Uterus (tissue), 4 donors: ENCODE data around the gene UGGT2. TPM values are rescaled to one million over a fixed set of nuclear protein-coding genes. Genes with fewer than 3 reads are reported as not detected.

Experiments
- DNase-seq, 2 donors: peaks; one replicate each; pipeline ENCODE4 v3.0.0-alpha.2; 2019 to 2020
- H3K27ac ChIP-seq, 2 donors: fragments of 200-600 bp; sonication (generic); 1 replicate in 1 of 2; 2 replicates in 1 of 2; pipeline ENCODE4 v1.5.1; 2016 to 2018
- H3K27me3 ChIP-seq, 2 donors: fragments of 200-600 bp; sonication (generic); one replicate each; pipeline ENCODE4 v1.5.1; 2018 to 2019; ENCODE audit warnings: control low read depth in 1 of 2
- H3K36me3 ChIP-seq, 2 donors: fragments of 200-600 bp; sonication (generic); one replicate each; pipeline ENCODE4 v1.5.1; 2019; ENCODE audit warnings: control low read depth in 1 of 2
- H3K4me1 ChIP-seq, 2 donors: fragments of 200-600 bp; sonication (generic); one replicate each; pipeline ENCODE4 v1.5.1; 2018 to 2019; ENCODE audit warnings: control low read depth in 1 of 2
- H3K4me3 ChIP-seq, 2 donors: fragments of 200-600 bp; sonication (generic); 1 replicate in 1 of 2; 2 replicates in 1 of 2; pipeline ENCODE4 v1.5.1; 2018 to 2019; ENCODE audit warnings: mild to moderate bottlenecking in 1 of 2
- H3K9me3 ChIP-seq, 2 donors: fragments of 200-600 bp; sonication (generic); one replicate each; pipeline ENCODE4 v1.5.1; 2019; ENCODE audit warnings: control low read depth in 1 of 2
- POLR2A ChIP-seq, 2 donors: fragments of 450-650 bp; IDR thresholded peaks; one replicate each; pipeline ENCODE4 v1.6.1; 2016; ENCODE audit warnings: antibody characterized with exemption in 2 of 2, mild to moderate bottlenecking in 1 of 2, moderate library complexity in 1 of 2
- intact Hi-C: fragments of 100-400 bp; cut with DNase I; formaldehyde crosslinking; loops from one replicate; pipeline ENCODE4 v1.15.1; 2023; ENCODE audit warnings: low total_unique reads
- total RNA-seq, 4 donors: library from RNA; depleted of rRNA in 3 of 4; stranded (reverse); fragments of >200 nt in 3 of 4; gene quantifications; one replicate each; pipeline versions ENCODE4 v1.1.0 to v1.2.4, GENCODE V29; 2014 to 2023
- TF ChIP-seq, protein P1 (sequence below), 4 experiments: fragments of 200-600 bp in 2 of 4; fragments of 450-650 bp in 2 of 4; sonication (generic) in 2 of 4; IDR thresholded peaks; one replicate each; pipeline ENCODE4 v1.5.1; 2016 to 2019; ENCODE audit warnings: antibody characterized with exemption in 4 of 4, mild to moderate bottlenecking in 2 of 4, moderate library complexity in 1 of 4
- donor health status: DM: yes; HTN: yes; CAD: no.

Gene UGGT2
- total RNA-seq, 4 donors from 2014 or later: 33.5 to 171 (median 116) TPM

DNA sequence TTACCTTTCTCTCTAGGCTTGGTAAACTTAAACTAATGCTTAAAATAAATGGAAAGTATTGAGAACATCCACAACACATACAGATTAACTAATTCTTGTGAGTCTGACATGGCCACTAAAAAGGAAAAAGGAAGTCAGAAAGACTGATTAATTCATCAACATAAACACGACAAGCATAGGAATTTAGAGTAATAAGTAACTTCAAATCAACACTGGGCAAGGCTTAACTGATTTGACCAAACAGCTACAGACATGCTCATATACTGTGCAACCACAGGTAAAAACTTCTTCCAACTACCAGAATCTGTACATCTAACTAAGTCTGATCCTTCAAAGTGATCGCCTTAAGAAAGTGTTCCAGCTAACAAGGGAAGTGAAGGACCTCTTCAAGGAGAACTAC, 20.5 kb downstream of the UGGT2 start:
- Histone ChIP-seq H3K27ac (no peak overlapping the region), H3K4me1 (no peaks in the 10 kb centered on the region), H3K27me3 (no peaks in the 10 kb centered on the region), H3K36me3 (no peaks in the 10 kb centered on the region), H3K4me3 (no peak overlapping the region), H3K9me3 (no peaks in the 10 kb centered on the region)
- no peak for DNase-seq
- intact Hi-C loops: no loop called here
- TF ChIP-seq, protein P1, sequence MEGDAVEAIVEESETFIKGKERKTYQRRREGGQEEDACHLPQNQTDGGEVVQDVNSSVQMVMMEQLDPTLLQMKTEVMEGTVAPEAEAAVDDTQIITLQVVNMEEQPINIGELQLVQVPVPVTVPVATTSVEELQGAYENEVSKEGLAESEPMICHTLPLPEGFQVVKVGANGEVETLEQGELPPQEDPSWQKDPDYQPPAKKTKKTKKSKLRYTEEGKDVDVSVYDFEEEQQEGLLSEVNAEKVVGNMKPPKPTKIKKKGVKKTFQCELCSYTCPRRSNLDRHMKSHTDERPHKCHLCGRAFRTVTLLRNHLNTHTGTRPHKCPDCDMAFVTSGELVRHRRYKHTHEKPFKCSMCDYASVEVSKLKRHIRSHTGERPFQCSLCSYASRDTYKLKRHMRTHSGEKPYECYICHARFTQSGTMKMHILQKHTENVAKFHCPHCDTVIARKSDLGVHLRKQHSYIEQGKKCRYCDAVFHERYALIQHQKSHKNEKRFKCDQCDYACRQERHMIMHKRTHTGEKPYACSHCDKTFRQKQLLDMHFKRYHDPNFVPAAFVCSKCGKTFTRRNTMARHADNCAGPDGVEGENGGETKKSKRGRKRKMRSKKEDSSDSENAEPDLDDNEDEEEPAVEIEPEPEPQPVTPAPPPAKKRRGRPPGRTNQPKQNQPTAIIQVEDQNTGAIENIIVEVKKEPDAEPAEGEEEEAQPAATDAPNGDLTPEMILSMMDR (IDR thresholded peaks at IDR 0.05): no peak
- TF ChIP-seq POLR2A (IDR thresholded peaks at IDR 0.05): no peak

DNA sequence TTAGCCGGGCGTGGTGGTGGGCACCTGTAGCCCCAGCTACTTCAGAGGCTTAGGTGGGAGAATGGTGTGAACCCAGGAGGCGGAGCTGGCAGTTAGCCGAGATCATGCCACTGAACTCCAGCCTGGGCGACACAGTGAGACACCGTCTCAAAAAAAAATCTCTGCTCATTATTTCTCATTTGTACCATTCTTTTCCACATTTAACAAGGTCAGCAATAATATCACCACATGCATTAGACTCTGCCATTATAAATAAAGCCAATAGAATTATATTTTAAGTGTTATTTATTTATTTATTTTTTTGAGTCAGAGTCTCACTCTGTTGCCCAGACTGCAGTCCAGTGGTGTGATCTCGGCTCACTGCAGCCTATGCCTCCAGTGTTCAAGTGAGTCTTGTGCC, 24.2 kb downstream of the UGGT2 start:
- no peak overlapping the region for H3K4me3 ChIP-seq
- H3K27ac ChIP-seq: no peak overlapping the region
- no peaks in the 10 kb centered on the region for H3K9me3 ChIP-seq
- no peaks in the 10 kb centered on the region for H3K4me1 ChIP-seq
- no peaks in the 10 kb centered on the region for H3K27me3 ChIP-seq
- DNase-seq: no peak
- TF ChIP-seq, protein P1 (IDR thresholded peaks at IDR 0.05): no peak
- TF ChIP-seq POLR2A (IDR thresholded peaks at IDR 0.05): no peak
- intact Hi-C loops: no loop called here
- no peaks in the 10 kb centered on the region for H3K36me3 ChIP-seq

DNA sequence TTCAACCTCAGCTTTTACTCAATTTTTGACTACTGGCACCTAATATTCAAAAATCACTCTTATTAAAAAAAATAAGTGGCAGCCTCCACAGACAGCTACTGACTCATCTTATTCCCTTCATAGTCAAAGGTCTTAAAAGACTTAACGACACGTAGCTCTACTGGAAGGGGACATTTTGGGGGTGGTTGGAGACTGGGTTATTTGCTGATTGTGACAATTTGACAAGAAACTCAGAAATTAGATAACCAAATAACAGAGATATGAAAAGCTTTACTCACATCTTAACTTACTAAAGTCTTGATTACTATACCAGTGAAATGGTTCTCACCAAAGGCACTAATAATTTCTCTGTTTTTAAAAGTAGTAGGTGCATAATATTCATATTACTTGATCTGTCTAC, 25.7 kb downstream of the UGGT2 start:
- intact Hi-C loops: no loop called here
- no peak for DNase-seq
- TF ChIP-seq, protein P1 (IDR thresholded peaks at IDR 0.05): no peak
- TF ChIP-seq POLR2A (IDR thresholded peaks at IDR 0.05): no peak

DNA sequence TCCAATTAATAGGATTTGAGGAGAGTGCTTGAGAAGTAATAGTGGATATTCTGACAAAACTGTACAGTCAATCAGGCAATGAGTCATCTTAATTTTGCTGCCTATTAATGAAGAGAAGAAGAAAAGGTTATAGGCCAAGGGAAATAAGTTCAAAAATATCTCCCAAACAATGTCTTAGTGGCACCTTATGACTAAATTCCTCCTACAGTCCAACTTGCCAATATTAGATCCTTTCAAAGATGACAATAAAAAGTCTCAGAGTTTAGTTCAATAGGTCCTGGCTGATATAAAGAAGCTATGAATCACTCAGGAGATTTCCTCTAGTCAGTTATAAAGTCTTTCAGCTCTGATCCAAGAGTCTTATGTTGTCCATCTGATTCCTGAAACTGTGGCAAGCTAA, 27.9 kb downstream of the UGGT2 start:
- DNase-seq: no peak
- intact Hi-C loops: no loop called here
- H3K9me3 ChIP-seq: no peaks in the 10 kb centered on the region
- H3K27ac ChIP-seq: no peak overlapping the region
- H3K27me3 ChIP-seq: no peaks in the 10 kb centered on the region
- no peak for TF ChIP-seq POLR2A (IDR thresholded peaks at IDR 0.05)
- TF ChIP-seq, protein P1 (IDR thresholded peaks at IDR 0.05): no peak
- no peak overlapping the region for H3K4me3 ChIP-seq
- H3K36me3 ChIP-seq: no peaks in the 10 kb centered on the region
- no peaks in the 10 kb centered on the region for H3K4me1 ChIP-seq

More for the DNA sequence above, 25.7 kb downstream of the UGGT2 start:
- Histone ChIP-seq H3K9me3 (no peaks in the 10 kb centered on the region), H3K27ac (no peak overlapping the region), H3K27me3 (no peaks in the 10 kb centered on the region), H3K36me3 (no peaks in the 10 kb centered on the region), H3K4me3 (no peak overlapping the region), H3K4me1 (no peaks in the 10 kb centered on the region)

DNA sequence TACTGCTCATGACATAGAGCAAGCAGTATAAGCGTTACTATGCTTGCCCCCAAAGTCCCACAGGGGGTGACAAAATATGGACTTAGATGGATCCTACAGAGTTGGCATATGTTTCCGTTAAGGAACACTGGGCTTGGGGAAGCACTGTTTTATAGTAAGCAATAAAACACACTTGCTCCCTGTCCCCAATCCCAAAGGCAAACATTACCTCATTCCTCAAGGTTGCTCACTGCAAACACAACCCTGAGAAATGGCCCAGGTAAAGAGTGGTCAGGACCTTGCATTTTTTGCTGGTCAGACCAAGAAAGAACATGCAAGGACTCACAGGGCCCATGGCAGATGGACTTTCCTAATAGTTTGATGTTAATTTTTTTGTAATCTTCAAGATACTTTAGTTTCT, 32.3 kb downstream of the UGGT2 start:
- DNase-seq: no peak
- no peaks in the 10 kb centered on the region for H3K36me3 ChIP-seq
- intact Hi-C loops: no loop called here
- H3K27ac ChIP-seq: no peak overlapping the region
- no peaks in the 10 kb centered on the region for H3K27me3 ChIP-seq
- H3K4me1 ChIP-seq: no peaks in the 10 kb centered on the region
- no peak overlapping the region for H3K4me3 ChIP-seq
- TF ChIP-seq, protein P1 (IDR thresholded peaks at IDR 0.05): no peak
- no peak for TF ChIP-seq POLR2A (IDR thresholded peaks at IDR 0.05)
- H3K9me3 ChIP-seq: peaks cover 0 to 8% of the 10 kb centered on the region in 2 donors
